Type B pancreatic cell (in vitro differentiated cells): ENCODE results near the gene CPNE4. TPM values are rescaled to one million over a fixed set of nuclear protein-coding genes. Genes with fewer than 3 reads are reported as not detected.

Source experiments
- DNase-seq: peaks from one replicate; pipeline ENCODE4 v3.0.0; 2021; ENCODE audit warnings: mixed read lengths; ENCODE audit not compliant: unreplicated experiment; ENCODE audit errors: extremely low spot score
- H3K27ac Mint-ChIP-seq: 2 replicates; pipeline ENCODE4 v1.8.0; 2021; ENCODE audit warnings: mild to moderate bottlenecking, mixed read lengths
- H3K27me3 Mint-ChIP-seq: 2 replicates; pipeline ENCODE4 v1.8.0; 2021; ENCODE audit warnings: mixed read lengths
- H3K36me3 Mint-ChIP-seq: 2 replicates; pipeline ENCODE4 v1.8.0; 2021; ENCODE audit warnings: mixed read lengths
- H3K4me1 Mint-ChIP-seq: one replicate; pipeline ENCODE4 v1.8.0; 2021; ENCODE audit warnings: mixed read lengths; ENCODE audit not compliant: unreplicated experiment
- H3K4me3 Mint-ChIP-seq: 2 replicates; pipeline ENCODE4 v1.8.0; 2021; ENCODE audit warnings: mild to moderate bottlenecking, mixed read lengths
- H3K9me3 Mint-ChIP-seq: 2 replicates; pipeline ENCODE4 v1.8.0; 2021; ENCODE audit warnings: mixed read lengths
- CTCF ChIP-seq: fragments of 200-600 bp; sonication (generic); conservative IDR thresholded peaks from 2 replicates; pipeline ENCODE4 v1.5.0; 2021; ENCODE audit warnings: antibody characterized with exemption, mild to moderate bottlenecking
- total RNA-seq: library from RNA; stranded (reverse); gene quantifications from 2 replicates; pipeline ENCODE4 v1.2.1, GENCODE V29; 2021; ENCODE audit warnings: low replicate concordance

Gene CPNE4
- total RNA-seq, 1 donor from 2014 or later: 5.2 TPM

- Mint-ChIP-seq H3K27me3 (peaks cover 10% of the 10 kb centered on the region), H3K36me3 (no peaks in the 10 kb centered on the region), H3K9me3 (no peaks in the 10 kb centered on the region), H3K27ac (no peak overlapping the region), H3K4me3 (no peak overlapping the region), H3K4me1 (no peaks in the 10 kb centered on the region)
- DNase-seq: no peak
- TF ChIP-seq CTCF: no peak
Measured at GRCh38 chr3:131547585-131547984, 487.2 kb downstream of the CPNE4 start.

- TF ChIP-seq CTCF: no peak
- no peaks in the 10 kb centered on the region for H3K9me3 Mint-ChIP-seq
- no peak overlapping the region for H3K27ac Mint-ChIP-seq
- no peaks in the 10 kb centered on the region for H3K36me3 Mint-ChIP-seq
- peaks cover 10% of the 10 kb centered on the region for H3K27me3 Mint-ChIP-seq
- no peak overlapping the region for H3K4me3 Mint-ChIP-seq
- no peaks in the 10 kb centered on the region for H3K4me1 Mint-ChIP-seq
- no peak for DNase-seq
Measured at GRCh38 chr3:131546441-131546840, 488.4 kb downstream of the CPNE4 start.

- DNase-seq: no peak
- no peak overlapping the region for H3K4me3 Mint-ChIP-seq
- H3K9me3 Mint-ChIP-seq: no peaks in the 10 kb centered on the region
- TF ChIP-seq CTCF: no peak
- no peak overlapping the region for H3K27ac Mint-ChIP-seq
- H3K4me1 Mint-ChIP-seq: no peaks in the 10 kb centered on the region
- peaks cover 12% of the 10 kb centered on the region for H3K27me3 Mint-ChIP-seq
- no peaks in the 10 kb centered on the region for H3K36me3 Mint-ChIP-seq
Measured at GRCh38 chr3:131544557-131544956, 490.3 kb downstream of the CPNE4 start.

- H3K27ac Mint-ChIP-seq: no peak overlapping the region
- H3K4me1 Mint-ChIP-seq: no peaks in the 10 kb centered on the region
- H3K4me3 Mint-ChIP-seq: no peak overlapping the region
- no peaks in the 10 kb centered on the region for H3K9me3 Mint-ChIP-seq
- DNase-seq: no peak
- H3K27me3 Mint-ChIP-seq: peaks cover 11% of the 10 kb centered on the region
- no peaks in the 10 kb centered on the region for H3K36me3 Mint-ChIP-seq
- TF ChIP-seq CTCF: peak; percentile 24
Measured at GRCh38 chr3:131543714-131544113, 491.1 kb downstream of the CPNE4 start.

- no peak overlapping the region for H3K4me3 Mint-ChIP-seq
- TF ChIP-seq CTCF: no peak
- DNase-seq: no peak
- H3K27ac Mint-ChIP-seq: no peak overlapping the region
- H3K9me3 Mint-ChIP-seq: no peaks in the 10 kb centered on the region
- no peaks in the 10 kb centered on the region for H3K36me3 Mint-ChIP-seq
- H3K27me3 Mint-ChIP-seq: peaks cover 7% of the 10 kb centered on the region
- H3K4me1 Mint-ChIP-seq: no peaks in the 10 kb centered on the region
Measured at GRCh38 chr3:131541288-131541687, 493.5 kb downstream of the CPNE4 start.

- no peak overlapping the region for H3K27ac Mint-ChIP-seq
- DNase-seq: no peak
- no peaks in the 10 kb centered on the region for H3K36me3 Mint-ChIP-seq
- no peaks in the 10 kb centered on the region for H3K9me3 Mint-ChIP-seq
- no peaks in the 10 kb centered on the region for H3K4me1 Mint-ChIP-seq
- H3K4me3 Mint-ChIP-seq: no peak overlapping the region
- H3K27me3 Mint-ChIP-seq: peaks cover 9% of the 10 kb centered on the region
- no peak for TF ChIP-seq CTCF
Measured at GRCh38 chr3:131540821-131541220, 494.0 kb downstream of the CPNE4 start.
